Liver (tissue), 4 donors: Measurements from ENCODE around the gene USP17L20. TPM values are rescaled to one million over a fixed set of nuclear protein-coding genes. Genes with fewer than 3 reads are reported as not detected.

Experiments
- polyA plus RNA-seq, 2 donors: library from polyadenylated mRNA; stranded (reverse) in 1 of 2; unstranded in 1 of 2; fragments of 200-250 nt in 1 of 2; fragments of >200 nt in 1 of 2; fragmentation: Nextera tagmentation in 1 of 2; extraction: Ambion mirVana in 1 of 2; gene quantifications; one replicate each; pipeline versions ENCODE4 v1.2.1 to v1.2.3, GENCODE V29; 2013 to 2015
- total RNA-seq, 2 donors: library from RNA; depleted of rRNA; stranded (reverse); fragments of >200 nt; gene quantifications; one replicate each; pipeline ENCODE4 v1.2.3, GENCODE V29; 2014
- donor health status: healthy.
- donor health status: healthy.
- donor health status: healthy.

The USP17L20 gene
- total and polyA plus RNA-seq, 4 donors: not detected

Other genes with a start within 250 kb of the USP17L20 start
- gene FAM90A26, start 87.7 kb upstream of the USP17L20 start, total RNA-seq: not detected
- not detected for gene FAM90A26, start 87.7 kb upstream of the USP17L20 start, polyA plus RNA-seq
- gene USP17L10, start 47.5 kb upstream of the USP17L20 start, total RNA-seq: not detected
- gene USP17L10, start 47.5 kb upstream of the USP17L20 start, polyA plus RNA-seq: not detected
- gene USP17L11, start 42.7 kb upstream of the USP17L20 start, total RNA-seq: not detected
- not detected for gene USP17L11, start 42.7 kb upstream of the USP17L20 start, polyA plus RNA-seq
- gene USP17L12, start 38.0 kb upstream of the USP17L20 start, total RNA-seq: not detected
- gene USP17L12, start 38.0 kb upstream of the USP17L20 start, polyA plus RNA-seq: not detected
- gene USP17L13, start 33.2 kb upstream of the USP17L20 start, total RNA-seq: not detected
- gene USP17L13, start 33.2 kb upstream of the USP17L20 start, polyA plus RNA-seq: not detected
- gene USP17L15, start 23.7 kb upstream of the USP17L20 start, total RNA-seq: not detected
- not detected for gene USP17L15, start 23.7 kb upstream of the USP17L20 start, polyA plus RNA-seq
- gene USP17L17, start 14.2 kb upstream of the USP17L20 start, total RNA-seq: not detected
- not detected for gene USP17L17, start 14.2 kb upstream of the USP17L20 start, polyA plus RNA-seq
- not detected for gene USP17L18, start 9.5 kb upstream of the USP17L20 start, total RNA-seq
- not detected for gene USP17L18, start 9.5 kb upstream of the USP17L20 start, polyA plus RNA-seq
- gene USP17L19, start 4.7 kb upstream of the USP17L20 start, total RNA-seq: not detected
- not detected for gene USP17L19, start 4.7 kb upstream of the USP17L20 start, polyA plus RNA-seq
- not detected for gene USP17L21, start 4.7 kb downstream of the USP17L20 start, total RNA-seq
- gene USP17L21, start 4.7 kb downstream of the USP17L20 start, polyA plus RNA-seq: not detected
- gene USP17L22, start 9.5 kb downstream of the USP17L20 start, total RNA-seq: not detected
- gene USP17L22, start 9.5 kb downstream of the USP17L20 start, polyA plus RNA-seq: not detected
- gene USP17L24, start 67.0 kb downstream of the USP17L20 start, total RNA-seq: not detected
- not detected for gene USP17L24, start 67.0 kb downstream of the USP17L20 start, polyA plus RNA-seq
- gene USP17L25, start 71.8 kb downstream of the USP17L20 start, total RNA-seq: not detected
- not detected for gene USP17L25, start 71.8 kb downstream of the USP17L20 start, polyA plus RNA-seq
- gene USP17L26, start 76.5 kb downstream of the USP17L20 start, total RNA-seq: not detected
- gene USP17L26, start 76.5 kb downstream of the USP17L20 start, polyA plus RNA-seq: not detected
- not detected for gene USP17L5, start 81.3 kb downstream of the USP17L20 start, total RNA-seq
- not detected for gene USP17L5, start 81.3 kb downstream of the USP17L20 start, polyA plus RNA-seq
- not detected for gene USP17L27, start 86.0 kb downstream of the USP17L20 start, total RNA-seq
- not detected for gene USP17L27, start 86.0 kb downstream of the USP17L20 start, polyA plus RNA-seq
- not detected for gene USP17L28, start 90.8 kb downstream of the USP17L20 start, total RNA-seq
- gene USP17L28, start 90.8 kb downstream of the USP17L20 start, polyA plus RNA-seq: not detected
- not detected for gene USP17L29, start 95.5 kb downstream of the USP17L20 start, total RNA-seq
- gene USP17L29, start 95.5 kb downstream of the USP17L20 start, polyA plus RNA-seq: not detected
- gene USP17L30, start 105.0 kb downstream of the USP17L20 start, total RNA-seq: not detected
- gene USP17L30, start 105.0 kb downstream of the USP17L20 start, polyA plus RNA-seq: not detected
- gene DEFB131A, start 186.3 kb downstream of the USP17L20 start, total RNA-seq: not detected
- gene DEFB131A, start 186.3 kb downstream of the USP17L20 start, polyA plus RNA-seq: not detected